GM21360 (cell line): ENCODE results near the gene LRRC42.
"Not testable (repeated sequence)": the region's sequence is repeated elsewhere in the genome, so short reads cannot be mapped to it uniquely, and the experiment has no call there.

Source experiments
- ATAC-seq: cut with Tn5 transposase; IDR thresholded peaks from one replicate; pipeline ENCODE4 v1.9.1; 2021; ENCODE audit warnings: mild to moderate bottlenecking, moderate library complexity; ENCODE audit not compliant: unreplicated experiment

The LRRC42 gene

DNA sequence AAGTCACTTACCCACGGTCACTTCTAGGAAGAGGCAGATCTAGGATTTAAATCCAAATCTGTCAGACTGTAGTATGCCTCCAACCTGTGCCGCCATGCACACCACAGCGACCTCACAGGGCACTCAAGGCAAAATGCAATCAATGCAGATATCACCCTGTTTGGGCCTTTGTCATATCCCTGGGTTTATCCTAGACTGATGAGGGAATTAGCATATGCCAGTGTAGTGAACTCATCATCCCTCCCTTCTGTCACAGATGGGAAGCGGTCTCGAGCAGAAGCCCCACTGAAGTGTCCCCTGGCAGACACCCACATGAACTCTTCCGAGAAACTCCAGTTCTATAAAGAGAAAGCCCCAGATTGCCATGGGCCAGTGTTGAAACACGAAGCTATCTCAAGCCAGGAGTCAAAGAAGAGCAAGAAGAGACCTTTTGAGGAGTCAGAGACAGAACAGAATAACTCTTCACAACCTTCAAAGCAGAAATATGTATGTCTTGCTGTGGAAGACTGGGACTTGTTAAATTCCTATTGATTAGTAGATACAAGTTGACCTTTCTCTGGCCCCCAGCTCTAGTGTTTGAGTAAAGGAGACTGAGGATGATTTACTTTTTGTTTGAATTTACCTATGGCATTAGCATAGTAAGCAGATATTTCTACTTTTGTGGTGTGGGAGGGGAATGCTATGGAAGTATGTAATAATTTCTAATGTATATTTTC, 21.4 kb downstream of the LRRC42 start:
- no peak for ATAC-seq

DNA sequence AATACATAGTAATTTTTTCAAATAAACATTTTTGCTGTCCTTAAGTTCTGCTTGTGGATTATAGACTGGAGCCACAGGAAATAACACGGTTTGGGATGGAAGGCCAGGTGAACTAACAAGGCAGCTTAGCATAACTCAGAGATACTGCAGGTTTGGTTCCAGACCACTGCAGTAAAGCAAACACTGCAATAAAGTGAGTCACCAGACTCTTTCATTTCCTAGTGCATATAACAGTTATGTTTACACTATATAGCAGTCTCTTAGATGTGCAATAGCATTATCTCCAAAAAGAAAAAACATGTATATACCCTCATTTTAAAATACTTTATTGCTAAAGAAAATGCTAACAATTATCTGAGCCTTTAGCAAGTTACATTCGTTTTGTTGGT, 22.0 kb downstream of the LRRC42 start:
- ATAC-seq, result no peak

DNA sequence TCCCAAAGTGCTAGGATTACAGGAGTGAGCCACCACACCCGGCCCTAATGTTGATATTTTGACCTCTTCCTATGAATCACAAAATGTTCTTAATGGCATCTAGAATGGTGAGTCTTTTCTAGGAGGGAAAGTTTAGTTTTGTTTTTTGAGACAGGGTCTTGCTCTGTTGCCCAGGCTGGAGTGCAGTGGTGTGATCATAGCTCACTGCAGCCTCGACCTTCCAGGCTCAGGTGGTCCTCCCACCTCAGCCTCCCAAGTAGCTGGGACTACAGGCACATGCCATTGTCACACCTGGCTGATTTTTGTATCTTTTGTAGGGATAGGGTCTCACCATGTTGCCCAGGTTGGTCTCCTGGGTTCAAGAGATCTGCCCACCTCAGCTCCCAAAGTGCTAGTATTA, 23.2 kb downstream of the LRRC42 start:
- not testable (repeated sequence) for ATAC-seq

DNA sequence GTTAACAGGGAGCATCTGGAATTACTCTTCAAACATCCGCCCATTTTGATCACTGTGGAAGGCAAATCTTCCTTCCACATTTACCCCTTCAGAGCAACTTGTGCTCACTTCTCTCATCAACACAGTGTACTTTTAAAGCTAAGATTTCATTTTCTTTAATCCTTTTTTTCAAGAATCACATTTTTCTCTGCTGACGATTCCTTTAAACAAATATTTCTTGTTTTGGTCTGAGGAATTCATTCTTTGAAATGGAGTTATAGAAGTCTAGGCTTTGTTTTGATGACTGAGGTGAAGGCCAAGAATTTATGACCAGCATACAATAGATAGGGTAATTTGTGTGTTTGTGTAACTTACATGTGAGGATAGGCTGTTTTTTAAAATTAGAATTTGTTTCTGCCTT, 25.6 kb downstream of the LRRC42 start:
- ATAC-seq, result no peak

DNA sequence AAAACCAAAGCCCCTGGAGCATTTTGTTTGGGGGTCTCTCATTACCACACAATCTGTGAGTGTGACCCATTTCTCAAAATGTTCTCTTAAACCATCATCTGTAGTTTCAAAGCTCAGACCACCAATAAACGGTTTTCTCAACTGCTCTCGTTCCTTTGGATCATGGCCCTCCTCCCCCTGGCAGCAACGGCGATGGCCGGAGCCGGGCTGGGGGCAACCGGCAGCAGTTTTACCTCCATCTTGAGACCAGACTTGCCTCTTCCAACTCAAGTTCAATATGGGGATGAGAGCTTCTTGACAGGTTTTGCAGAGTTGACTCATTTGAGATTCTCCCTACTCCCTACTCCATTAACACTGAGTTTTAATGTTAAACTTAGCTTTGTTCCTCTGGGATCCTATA, 29.7 kb downstream of the LRRC42 start:
- no peak for ATAC-seq

DNA sequence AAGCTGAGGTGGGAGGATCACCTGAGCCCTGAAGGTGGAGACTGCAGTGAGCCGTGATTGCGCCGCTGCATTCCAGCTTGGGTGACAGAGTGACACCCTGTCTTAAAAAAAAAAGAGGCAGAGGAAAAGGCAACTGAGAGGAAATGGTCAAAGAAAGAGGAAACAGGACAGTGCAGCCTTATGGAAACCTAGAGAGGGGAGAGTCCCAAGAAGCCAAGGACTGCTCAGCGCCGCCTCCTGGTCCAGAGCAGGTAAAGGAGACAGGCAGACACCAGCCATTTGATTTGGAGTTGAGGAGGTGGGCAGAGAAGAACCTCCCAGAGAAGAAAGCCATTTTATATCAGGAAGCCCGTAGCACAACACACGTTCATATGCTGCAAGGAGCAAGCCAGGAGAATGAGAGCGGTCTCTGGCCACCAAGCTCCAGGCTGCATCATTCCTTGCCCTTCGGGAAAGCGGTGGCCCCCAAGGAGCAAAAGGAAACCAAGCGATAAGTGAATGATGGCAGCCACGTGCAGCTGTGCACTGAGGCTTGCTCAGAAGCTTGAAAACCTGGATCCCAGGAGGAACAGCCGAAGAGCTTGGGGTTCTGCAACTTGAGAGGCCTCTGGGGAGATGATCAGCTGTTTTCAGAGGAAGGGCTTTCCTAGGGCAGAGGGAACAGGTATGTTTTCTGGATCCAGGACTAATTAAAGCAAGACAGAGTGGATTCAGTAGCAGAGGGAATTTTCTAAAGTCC, 33.7 kb downstream of the LRRC42 start:
- no peak for ATAC-seq

DNA sequence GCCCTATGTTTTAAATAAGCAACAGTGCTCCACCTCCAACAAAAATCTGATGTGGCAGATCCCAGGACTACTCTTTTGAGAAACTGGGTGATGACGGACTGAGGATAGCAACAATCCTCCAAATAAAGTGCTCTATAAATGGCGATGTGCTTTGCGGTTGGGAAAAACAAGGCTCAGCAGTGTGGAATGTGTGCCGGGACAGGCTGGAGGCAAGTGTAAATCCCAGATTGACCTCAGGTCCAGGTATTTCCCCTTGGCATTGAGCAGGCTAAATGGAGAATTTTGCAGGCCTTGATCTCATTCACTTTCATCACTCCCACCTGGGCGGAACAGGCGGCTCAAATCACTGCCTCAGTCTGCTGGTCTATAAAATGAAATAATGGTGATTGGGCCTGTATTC, 35.1 kb downstream of the LRRC42 start:
- no peak for ATAC-seq

DNA sequence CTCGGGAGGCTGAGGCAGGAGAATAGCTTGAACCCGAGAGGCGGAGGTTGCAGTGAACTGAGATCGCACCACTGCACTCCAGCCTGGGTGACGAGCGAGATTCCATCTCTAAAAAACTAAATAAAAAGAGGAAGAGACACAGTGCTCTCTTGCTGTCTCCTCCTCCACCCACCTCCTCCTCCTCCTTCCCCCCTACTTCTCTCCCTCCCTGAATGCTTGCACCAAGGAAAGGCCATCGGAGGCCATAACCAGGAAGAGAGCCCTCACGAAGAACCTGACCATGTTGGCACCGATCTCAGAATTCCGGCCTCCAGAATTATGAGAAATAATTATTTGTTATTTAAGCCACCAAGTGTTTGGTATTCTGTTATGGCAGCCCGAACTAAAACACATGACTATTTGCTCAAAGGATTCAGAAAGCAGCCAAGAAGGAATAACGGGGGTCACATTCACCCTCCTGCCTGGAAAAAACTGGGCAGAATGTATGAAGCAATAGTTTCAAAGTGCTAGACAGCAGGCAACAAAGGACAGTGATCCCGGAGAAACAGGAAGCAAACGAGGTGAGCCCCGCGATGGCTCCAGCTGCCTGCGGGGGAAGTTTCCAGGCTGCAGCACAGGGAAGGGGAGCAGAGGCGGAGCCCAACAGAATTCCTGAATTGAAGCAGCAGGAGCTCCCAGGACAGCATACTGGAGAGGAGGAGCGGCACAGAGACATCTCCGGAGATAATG, 36.0 kb downstream of the LRRC42 start:
- ATAC-seq, result no peak

DNA sequence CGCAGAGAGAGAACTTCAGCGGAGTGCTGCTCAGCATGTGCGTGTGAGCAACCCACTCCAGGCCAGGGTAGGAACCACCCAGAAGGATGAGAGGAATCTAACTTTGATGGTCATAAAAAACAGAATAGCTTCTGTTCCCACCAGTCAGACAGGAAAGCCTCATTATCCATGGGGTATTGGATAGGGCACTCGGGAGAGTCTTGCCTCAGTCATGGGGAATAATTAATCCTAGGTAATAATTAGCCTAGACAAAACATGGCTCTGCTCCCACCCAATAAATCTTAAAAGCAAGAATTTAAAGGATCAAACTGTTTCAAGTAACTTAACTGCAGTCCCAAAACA, 36.6 kb downstream of the LRRC42 start:
- no peak for ATAC-seq

DNA sequence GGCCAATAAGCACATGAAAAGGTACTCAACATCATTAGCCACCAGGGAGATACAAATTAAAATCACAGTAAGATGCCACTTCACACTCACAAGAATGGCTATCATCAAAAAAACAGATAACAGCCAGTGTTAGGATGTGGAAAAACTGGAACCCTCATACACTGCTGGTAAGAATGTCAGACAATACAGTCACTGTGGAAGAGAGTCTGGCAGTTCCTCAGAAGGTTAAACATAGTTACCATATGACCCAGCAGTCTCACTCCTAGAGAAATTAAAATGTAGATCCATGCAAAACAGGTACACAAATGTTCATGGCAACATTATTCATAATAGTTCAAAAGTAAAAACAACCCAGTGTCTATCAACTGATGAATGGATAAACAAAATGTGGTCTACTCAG, 38.6 kb downstream of the LRRC42 start:
- ATAC-seq, result no peak

DNA sequence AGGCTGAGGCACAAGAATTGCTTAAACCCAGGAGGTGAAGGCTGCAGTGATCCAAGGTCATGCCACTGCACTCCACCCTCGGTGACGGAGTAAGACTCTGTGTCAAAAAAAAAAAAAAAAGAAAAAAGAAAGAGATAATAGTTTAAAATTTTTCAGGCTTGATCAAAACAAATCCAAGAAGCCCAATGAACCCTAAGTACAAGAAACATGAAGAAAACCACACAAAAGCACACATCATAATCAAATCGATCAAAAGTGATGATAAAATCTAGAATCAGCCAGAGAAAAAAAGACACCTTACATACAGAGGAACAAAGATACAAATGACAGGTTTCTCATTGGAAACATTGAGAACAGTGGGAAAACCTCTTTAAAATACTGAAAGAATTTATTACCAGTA, 40.3 kb downstream of the LRRC42 start:
- ATAC-seq, result no peak

DNA sequence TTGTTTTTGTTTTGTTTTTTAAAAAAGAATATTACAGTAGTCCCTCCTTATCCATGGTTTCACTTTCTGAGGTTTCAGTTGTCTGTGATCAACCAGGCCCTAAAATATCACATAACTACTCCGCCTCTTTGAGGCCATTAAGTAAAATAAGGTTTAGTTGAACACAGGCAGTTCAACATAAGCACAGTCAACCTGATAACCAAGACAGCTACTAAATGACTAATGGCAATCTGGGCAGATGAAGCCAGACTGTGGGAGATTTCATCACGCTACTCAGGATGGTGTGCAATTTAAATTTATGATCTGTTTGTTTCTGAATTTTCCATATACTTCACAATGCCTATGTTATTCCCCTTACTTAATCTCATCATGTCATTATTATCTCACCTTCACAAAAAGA, 41.7 kb downstream of the LRRC42 start:
- ATAC-seq, result no peak

DNA sequence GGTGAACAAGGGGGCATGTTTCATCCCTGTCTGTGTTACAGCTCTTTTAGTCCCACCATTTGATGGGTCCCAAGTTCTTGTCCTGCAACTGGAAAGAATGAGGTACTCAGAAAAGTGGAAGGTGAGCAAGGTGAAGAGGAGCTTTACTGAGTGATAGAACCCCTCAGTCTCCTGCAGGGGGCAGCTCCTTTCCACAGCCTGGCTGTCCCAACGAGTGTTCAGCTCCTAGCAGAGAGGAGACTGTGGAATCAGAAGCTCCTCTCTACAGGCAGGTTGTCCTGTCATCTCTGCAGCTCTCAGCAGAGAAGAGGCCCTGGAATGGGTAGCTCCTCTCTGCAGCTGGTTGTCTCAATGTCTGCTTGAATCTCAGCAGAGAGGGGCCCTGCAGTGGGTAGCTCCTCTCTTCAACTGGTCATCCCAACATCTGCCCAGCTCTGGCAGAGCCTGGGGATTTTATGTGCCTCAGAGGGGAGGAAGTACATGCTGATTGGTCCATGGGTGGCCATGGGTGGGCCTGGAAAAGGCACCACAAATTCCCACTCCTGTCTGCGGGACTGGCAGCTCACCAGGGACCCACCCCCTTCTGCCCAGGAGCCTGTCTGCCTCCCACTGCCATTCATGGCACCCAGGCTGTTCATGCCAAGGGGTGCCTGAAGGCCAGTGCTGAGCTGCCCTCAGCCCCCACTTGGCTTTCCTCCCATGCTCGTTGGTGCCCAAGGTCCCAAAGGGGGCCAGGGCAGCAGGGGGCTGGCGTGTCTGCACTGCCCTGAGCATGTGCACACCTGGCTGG, 46.1 kb downstream of the LRRC42 start:
- no peak for ATAC-seq

DNA sequence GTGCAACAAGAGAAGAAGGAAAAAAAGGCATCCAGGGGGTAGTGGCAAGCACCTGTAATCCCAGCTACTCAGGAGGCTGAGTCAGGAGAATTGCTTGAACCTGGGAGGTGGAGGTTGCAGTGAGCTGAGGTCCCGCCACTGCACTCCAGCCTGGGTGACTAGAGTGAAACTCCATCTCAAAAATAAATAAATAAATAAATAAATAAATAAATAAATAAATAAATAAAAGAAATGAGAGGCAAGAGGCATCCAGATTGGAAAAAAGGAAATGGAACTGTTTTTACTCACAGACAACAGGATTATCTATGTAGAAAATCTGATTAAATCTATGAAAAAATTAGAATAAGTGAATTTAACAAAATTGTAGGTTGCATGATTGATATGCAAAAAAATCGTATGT, 48.4 kb downstream of the LRRC42 start:
- not testable (repeated sequence) for ATAC-seq

DNA sequence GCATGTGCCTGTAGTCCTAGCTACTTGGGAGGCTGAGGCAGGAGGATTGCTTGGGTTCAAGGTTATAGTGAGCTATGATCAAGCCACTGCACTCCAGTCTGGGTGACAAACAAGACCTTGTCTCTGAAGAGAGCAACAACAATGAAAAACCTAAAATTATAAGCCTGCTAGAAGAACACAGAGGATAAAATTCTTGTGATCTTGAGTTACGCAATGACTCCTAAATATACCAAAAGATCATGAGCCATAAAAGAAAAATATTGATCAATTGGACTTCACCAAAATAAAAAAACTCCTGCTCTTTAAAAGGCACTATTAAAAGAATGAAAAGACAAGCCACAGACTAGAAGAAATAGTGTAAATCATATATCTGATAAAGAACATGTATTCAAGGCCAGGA, 49.5 kb downstream of the LRRC42 start:
- no peak for ATAC-seq

DNA sequence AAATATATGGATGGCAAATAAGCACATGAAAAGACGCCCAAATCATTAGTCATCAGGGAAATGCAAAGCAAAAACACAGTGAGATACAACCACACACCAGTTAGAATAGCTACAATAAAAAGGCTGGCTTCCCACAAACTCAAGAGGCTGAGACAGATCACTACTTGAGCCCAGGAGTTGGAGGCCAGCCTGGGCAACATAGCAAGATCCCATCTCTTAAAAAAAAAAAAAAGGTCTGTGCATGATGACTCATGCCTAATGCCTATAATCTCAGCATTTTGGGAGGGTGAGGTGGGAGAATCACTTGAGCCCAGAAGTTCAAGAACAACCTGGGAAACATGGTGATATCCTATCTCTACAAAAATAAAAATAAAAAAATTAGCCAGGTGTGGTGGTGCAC, 52.1 kb downstream of the LRRC42 start:
- no peak for ATAC-seq

DNA sequence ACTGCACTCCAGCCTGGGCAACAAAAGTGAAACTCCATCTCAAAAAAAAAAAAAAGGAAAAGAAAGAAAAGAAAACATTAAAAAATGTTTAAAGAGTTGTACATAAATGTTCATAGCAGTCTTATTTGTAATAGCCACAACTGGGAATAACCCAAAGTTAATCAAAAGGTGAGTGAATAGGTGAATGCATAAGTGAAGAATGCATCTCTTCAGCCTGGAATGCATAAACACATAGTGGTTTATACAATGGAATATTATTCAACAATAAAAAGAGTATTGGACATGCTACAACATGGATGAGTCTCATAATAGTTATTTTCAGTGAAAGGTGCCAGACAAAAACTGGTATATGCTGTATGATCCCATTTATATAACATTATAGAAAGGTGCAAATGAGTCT, 53.8 kb downstream of the LRRC42 start:
- ATAC-seq, result no peak

DNA sequence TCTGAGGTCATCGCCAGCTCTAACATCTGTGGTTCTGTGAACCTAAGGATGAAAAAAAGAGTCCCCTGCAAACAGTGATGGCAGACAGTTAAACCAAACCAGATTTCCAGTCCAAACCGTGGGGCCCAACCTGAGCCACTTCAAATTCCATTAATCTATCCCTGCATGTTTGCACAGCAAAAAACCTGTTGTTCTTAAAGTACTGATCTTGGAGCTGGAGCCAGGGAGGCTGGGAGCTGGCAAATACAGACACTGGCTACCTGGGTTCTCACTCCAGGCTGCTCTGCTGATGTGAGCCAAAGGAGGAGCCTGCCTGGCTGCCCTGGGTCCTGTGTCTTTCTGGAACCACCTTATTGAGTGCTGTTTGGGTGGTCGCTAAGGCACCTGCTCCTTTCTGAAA, 55.4 kb downstream of the LRRC42 start:
- no peak for ATAC-seq

DNA sequence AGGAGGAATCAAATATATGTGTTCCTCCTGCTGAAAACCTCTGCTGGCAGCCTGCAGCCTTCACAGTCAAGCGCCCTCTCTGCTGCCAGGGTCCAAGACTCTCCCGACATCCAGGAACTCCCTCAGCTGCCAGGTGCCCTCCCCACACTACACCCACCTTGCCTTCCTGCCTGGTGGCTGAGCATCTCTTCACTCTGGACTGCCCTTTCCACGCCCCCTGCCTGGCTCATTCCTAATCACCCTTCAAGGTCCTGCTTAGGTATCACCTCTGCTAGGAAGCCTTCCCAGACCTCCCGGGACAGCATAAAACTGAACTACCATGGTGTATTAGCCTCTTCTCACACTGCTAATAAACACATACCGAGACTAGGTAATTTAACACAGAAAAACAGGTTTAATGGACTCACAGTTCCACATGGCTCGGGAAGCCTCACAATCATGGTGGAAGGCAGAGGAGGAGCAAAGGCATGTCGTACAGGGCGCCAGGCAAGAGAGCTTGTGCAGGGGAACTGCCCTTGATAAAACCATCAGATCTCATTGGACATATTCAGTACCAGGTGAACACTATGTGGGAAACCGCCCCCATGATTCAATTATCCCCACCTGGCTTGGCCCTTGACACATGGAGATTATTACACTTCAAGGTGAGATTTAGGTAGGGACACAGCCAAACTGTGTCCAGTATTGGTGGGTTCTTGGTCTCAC, 56.5 kb downstream of the LRRC42 start:
- no peak for ATAC-seq

DNA sequence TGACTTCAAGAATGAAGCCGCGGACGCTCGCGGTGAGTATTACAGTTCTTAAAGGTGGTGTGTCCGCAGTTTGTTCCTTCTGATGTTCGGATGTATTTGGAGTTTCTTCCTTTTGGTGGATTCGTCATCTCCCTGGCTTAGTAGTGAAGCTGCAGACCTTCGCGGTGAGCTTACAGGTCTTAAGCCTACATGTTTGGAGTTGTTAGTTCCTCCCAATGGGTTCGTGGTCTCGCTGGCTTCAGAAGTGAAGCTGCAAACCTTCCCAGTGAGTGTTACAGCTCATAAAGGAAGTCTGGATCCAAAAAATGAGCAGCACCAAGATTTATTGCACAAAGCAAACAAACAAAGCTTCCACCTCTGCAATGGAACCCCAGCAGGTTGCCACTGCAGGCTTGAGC, 57.1 kb downstream of the LRRC42 start:
- no peak for ATAC-seq
